ENCODE results near the gene ENGASE.

DNA sequence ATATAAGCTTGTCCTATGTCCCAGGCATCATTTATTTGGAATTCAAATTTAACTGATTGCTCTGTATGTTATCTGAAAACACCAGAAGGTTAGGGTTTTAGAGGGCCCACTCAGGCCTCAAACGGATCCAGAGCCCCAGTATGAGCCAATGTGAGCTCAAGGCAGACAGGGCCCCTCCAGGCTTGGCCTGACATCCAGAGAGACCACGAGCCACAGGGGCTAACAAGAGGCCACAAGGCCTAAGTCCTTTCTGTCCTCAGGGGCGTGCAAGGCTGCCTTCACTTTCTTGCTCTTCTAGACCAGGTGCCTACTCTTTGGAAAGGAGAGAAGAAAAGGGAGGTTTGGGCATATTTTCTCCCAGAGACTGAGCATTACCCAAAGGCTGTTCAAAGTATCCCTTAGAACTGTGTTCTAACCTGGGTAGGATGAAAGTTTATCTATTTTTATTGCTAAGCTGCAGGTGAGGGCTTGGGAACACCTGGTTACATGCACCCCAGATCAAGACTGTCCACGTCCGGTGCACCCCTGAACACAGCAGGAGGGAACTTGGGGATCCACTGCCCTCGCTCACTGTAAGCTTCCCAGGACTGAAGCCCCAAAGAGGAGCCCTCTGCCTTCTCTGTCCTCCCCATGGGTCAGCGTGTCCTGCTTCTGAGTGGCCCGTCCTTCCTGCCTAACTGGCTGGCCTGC lies 1.5 kb upstream of the ENGASE start:
- TF ChIP-seq, protein P1, sequence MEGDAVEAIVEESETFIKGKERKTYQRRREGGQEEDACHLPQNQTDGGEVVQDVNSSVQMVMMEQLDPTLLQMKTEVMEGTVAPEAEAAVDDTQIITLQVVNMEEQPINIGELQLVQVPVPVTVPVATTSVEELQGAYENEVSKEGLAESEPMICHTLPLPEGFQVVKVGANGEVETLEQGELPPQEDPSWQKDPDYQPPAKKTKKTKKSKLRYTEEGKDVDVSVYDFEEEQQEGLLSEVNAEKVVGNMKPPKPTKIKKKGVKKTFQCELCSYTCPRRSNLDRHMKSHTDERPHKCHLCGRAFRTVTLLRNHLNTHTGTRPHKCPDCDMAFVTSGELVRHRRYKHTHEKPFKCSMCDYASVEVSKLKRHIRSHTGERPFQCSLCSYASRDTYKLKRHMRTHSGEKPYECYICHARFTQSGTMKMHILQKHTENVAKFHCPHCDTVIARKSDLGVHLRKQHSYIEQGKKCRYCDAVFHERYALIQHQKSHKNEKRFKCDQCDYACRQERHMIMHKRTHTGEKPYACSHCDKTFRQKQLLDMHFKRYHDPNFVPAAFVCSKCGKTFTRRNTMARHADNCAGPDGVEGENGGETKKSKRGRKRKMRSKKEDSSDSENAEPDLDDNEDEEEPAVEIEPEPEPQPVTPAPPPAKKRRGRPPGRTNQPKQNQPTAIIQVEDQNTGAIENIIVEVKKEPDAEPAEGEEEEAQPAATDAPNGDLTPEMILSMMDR (IDR thresholded peaks at IDR 0.05), result no peak
- TF ChIP-seq POLR2A (IDR thresholded peaks at IDR 0.05), result no peak

All from testis (tissue), 2 donors.